ENCODE measurements around the gene GAL.

Gene GAL

DNA sequence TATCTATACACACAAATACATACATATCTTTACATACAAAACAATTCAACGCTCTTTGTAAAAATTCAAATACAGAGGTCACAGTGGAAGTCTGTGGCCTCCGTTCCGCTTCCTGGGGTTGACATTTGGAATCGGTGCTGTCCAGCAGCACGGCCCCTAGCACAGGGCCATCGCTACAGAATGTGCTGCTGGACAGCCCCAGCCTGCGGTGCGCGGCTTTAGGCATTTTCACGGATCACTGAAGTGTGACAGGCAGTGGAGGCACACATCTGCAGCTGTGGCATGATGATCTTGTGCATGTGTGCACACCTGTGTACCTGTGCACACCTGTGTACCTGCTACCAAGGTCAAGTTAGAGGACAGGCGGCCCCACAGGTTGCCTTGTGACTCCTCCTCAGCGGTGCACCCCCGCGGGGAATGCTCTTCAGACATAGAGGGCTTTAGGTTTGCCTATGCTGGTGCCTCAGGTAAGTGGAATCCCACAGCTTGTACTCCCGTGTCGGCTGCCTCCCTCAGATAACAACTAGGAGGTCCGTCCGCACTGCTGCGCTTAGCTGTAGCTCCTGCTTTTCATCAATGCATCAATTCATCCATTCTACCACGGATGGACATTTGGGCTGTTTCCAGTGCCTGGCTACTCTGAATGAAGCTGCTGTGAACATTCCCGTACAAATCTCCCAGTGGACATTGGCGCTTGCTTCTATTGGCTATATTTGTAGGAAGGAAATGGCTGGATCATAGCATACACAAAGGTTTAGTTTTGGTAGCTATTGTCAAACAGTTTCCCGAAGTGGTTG, 29.9 kb downstream of the GAL start:
- no peak for DNase-seq

DNA sequence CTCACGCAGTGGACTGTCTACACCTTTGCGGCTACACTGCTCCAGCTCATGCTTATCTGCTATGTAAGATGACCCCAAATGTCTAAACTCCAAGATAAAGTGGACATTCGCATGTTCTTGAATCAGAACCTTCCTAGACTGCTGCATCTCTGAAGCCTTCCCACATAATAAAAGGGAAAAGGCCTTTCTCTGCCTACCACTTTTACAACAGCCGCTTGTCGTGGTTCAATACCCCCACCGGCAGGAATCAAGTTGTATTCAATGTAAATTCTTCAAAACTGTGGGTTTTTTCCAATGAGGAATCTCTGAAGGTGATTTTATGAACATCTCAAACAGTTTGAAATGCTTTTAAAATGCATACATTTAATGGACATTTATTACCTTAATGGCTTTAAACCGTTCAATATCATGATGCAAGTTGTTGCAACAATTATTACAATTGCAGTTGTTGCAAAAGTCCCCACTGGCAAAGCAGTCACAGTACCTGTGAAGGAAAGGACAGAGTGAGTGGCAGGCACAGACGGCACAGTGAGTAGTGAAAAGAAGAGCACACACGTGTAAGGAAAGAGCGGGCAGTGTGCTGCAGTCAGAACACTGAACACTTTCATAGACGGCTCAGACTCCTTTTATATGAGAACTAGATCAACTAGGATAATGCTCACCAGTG, 31.2 kb downstream of the GAL start:
- no peak for DNase-seq

DNA sequence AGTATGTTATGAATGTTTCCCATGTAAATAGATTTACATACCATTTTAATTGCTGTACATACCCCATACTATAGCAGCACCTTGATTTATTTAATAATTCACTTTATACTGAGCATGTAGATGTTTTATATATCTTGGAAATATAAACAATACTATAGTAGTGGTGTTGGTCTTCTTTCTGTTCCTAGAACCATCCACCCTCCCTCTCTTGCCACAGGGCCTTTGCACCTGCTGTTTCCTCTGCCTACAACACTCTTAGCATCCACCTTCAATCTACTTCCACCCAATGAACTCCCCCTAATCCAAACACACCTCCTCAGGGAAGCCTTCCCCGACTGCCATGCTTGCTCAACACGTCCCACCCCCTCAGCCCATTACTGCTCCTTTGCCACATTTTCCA, 36.7 kb downstream of the GAL start:
- DNase-seq = no peak

DNA sequence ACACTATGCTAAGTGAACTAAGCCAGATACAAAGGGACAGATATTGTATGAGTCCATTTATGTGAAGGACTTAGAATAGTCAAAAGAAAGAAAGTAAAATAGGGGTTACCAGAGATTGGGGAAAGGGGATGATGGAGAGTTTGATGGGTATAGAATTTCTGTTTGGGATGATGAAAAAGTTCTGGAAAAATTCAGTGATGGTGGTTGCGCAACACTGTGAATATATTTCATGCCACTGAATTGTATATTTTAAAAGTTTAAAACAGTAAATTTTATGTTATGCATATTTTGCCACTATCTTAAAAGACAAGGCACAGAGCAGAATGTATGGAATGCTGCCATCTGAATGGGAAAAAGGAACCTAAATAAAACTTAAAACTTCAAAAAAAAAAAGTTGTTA, 37.8 kb downstream of the GAL start:
- DNase-seq = no peak

DNA sequence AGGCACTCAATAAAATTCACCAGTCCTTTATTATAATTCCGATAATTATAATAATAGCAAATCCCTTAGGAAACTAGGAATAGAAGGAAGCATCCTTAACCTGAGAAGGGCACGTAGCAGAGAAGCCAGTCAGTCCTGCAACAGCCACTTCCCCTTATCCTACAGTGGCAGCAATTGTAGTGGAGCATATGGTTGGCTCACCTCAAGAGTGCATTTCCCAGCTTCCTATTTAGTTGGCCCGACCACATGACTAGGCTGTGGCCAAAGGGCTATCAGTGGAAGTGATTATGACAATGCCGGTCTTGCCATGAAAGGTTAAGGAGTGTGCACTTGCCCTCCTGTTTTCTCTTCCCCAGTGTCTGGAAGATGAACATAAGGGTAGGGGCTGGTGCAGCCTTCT, 39.9 kb downstream of the GAL start:
- DNase-seq = no peak

DNA sequence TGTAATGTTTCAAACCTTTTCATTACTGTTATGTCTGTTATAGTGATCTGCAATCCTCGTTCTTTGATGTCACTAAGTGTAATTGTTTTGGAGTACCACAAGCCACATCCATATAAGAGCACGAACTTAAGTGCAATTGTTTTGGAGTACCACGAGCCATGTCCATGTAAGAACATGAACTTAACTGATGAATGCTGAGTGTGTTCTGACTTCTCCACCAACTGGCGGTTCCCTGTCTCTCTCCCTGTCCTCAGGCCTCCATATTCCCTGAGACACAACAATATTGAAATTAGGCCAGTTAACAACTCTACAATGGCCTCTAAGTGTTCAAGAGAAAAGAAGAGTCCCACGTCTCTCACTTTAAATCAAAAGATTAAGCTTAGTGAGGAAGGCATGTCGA, 43.4 kb downstream of the GAL start:
- no peak for DNase-seq

DNA sequence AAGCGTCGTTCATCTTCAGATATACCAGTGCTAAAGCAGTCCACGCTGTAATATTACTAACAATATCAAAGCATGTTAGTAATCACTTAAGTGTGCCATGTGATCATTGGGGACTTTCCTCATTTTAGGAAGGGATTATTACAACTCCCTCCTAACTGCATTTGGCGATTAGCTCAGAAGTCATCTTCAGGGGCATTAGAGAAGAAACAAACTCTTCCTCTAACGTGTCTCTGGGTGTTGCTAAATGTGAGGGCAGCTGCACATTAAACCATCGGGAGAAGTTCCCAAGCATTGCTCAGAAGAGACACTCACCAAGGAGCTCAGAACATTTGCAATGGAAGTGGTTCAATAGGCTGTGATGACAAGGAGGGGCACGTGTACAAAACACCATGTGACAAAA, 49.8 kb downstream of the GAL start:
- DNase-seq = no peak

DNA sequence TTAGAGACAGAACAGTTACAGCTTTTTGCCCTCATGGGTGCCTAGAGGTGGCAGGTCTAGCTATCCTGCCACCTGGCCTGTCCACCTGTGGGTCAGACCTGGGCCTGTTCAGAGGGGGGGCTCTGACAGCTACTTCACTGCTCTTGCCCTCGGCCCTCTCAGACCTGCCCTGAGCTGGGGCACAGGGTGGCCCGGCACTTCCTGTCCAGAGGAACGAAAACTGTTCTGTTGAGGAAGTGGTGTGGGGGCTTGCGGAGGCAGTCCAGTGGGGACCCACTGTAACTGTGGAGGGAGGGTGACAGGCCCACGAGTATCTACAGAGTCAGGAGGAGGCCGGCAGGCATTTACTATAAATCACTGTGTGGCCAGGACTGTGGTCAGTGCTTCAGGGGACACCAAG, 50.8 kb downstream of the GAL start:
- DNase-seq = no peak

DNA sequence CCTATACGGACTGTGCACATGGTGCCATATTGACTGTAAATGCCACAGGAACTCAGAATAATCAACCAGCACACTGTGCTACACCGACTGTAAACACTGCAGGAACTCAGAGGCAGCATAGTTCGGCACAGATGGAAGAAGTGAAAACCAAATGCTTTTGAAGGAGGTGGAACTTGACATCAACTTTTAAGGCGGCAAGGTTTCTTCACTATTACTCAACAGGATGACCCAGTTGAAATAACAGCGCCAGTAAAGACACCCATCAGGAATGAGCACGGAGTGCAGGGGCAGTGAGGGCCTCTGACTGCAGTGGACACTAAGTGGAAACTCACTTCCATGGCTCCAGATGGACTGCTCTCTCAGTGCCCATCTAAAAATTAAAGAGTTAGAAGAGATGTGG, 51.3 kb downstream of the GAL start:
- no peak for DNase-seq
